ENCODE results near the gene BLTP3B. TPM values are rescaled to one million over a fixed set of nuclear protein-coding genes. Genes with fewer than 3 reads are reported as not detected.

Gene BLTP3B
- total RNA-seq, 1 donor: 55.7 TPM

- Histone ChIP-seq H3K4me3 (ENCODE audit: insufficient read depth, low read length) (no peak overlapping the region), H3K9me3 (ENCODE audit: low read depth, low read length) (no peaks in the 10 kb centered on the region), H3K36me3 (ENCODE audit: insufficient read depth, low read length) (no peaks in the 10 kb centered on the region), H3K27me3 (ENCODE audit: insufficient read depth, low read length) (no peaks in the 10 kb centered on the region), H2AFZ (ENCODE audit: low read length) (no peak overlapping the region), H3K4me1 (ENCODE audit: insufficient read depth, low read length) (peaks cover 24% of the 10 kb centered on the region), H3K4me2 (ENCODE audit: insufficient read depth, low read length) (peak overlapping the region; percentile 3), H3K27ac (ENCODE audit: low read depth, low read length) (peak overlapping the region; percentile 3), H3K79me2 (ENCODE audit: insufficient read depth, low read length) (peaks cover 93% of the 10 kb centered on the region), H4K20me1 (ENCODE audit: insufficient read depth, low read length) (peaks cover 13% of the 10 kb centered on the region)
- DNase-seq (ENCODE audit: insufficient read length, low spot score, missing footprints): no peak
- TF ChIP-seq CTCF (IDR thresholded peaks at IDR 0.05; ENCODE audit: extremely low read depth, low read depth, low read length): no peak
Observed at GRCh38 chr12:100123316-100124095, 19.2 kb downstream of the BLTP3B start.

DNA sequence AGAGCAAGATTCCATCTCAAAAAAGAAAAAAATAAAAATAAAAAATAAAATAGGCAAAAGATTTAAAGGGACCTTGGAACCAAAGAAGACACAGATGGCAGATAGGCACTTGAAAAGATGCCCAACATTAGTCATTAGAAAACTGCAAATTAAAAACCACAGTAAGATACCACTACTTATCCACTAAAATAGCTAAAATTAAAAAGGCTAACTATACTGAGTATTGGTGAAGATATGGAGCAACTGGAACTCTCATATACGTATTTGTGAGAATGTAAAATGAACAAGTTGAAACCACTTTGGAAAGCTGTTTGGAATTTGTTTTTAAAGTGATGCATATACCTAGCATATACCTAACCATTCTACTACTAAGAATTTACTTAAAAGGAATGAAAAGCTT is 22.3 kb downstream of the BLTP3B start:
- no peaks in the 10 kb centered on the region for H3K36me3 ChIP-seq (ENCODE audit: insufficient read depth, low read length)
- peaks cover 9% of the 10 kb centered on the region for H4K20me1 ChIP-seq (ENCODE audit: insufficient read depth, low read length)
- H3K27me3 ChIP-seq (ENCODE audit: insufficient read depth, low read length): no peaks in the 10 kb centered on the region
- H3K4me1 ChIP-seq (ENCODE audit: insufficient read depth, low read length): peaks cover 14% of the 10 kb centered on the region
- H3K79me2 ChIP-seq (ENCODE audit: insufficient read depth, low read length): peaks cover 95% of the 10 kb centered on the region
- no peaks in the 10 kb centered on the region for H3K9me3 ChIP-seq (ENCODE audit: low read depth, low read length)
- no peak for TF ChIP-seq CTCF (IDR thresholded peaks at IDR 0.05; ENCODE audit: extremely low read depth, low read depth, low read length)
- H3K4me2 ChIP-seq (ENCODE audit: insufficient read depth, low read length): no peak overlapping the region
- no peak overlapping the region for H2AFZ ChIP-seq (ENCODE audit: low read length)
- DNase-seq (ENCODE audit: insufficient read length, low spot score, missing footprints): no peak
- no peak overlapping the region for H3K27ac ChIP-seq (ENCODE audit: low read depth, low read length)
- no peak overlapping the region for H3K4me3 ChIP-seq (ENCODE audit: insufficient read depth, low read length)

- Histone ChIP-seq H3K4me1 (ENCODE audit: insufficient read depth, low read length) (no peaks in the 10 kb centered on the region), H3K4me2 (ENCODE audit: insufficient read depth, low read length) (no peak overlapping the region), H3K27ac (ENCODE audit: low read depth, low read length) (no peak overlapping the region), H3K9me3 (ENCODE audit: low read depth, low read length) (no peaks in the 10 kb centered on the region), H3K36me3 (ENCODE audit: insufficient read depth, low read length) (no peaks in the 10 kb centered on the region), H2AFZ (ENCODE audit: low read length) (no peak overlapping the region), H3K27me3 (ENCODE audit: insufficient read depth, low read length) (no peaks in the 10 kb centered on the region), H3K4me3 (ENCODE audit: insufficient read depth, low read length) (no peak overlapping the region), H3K79me2 (ENCODE audit: insufficient read depth, low read length) (peaks cover 96% of the 10 kb centered on the region), H4K20me1 (ENCODE audit: insufficient read depth, low read length) (peaks cover 11% of the 10 kb centered on the region)
- no peak for TF ChIP-seq CTCF (IDR thresholded peaks at IDR 0.05; ENCODE audit: extremely low read depth, low read depth, low read length)
- no peak for DNase-seq (ENCODE audit: insufficient read length, low spot score, missing footprints)
Observed at GRCh38 chr12:100115291-100115690, 27.4 kb downstream of the BLTP3B start.

DNA sequence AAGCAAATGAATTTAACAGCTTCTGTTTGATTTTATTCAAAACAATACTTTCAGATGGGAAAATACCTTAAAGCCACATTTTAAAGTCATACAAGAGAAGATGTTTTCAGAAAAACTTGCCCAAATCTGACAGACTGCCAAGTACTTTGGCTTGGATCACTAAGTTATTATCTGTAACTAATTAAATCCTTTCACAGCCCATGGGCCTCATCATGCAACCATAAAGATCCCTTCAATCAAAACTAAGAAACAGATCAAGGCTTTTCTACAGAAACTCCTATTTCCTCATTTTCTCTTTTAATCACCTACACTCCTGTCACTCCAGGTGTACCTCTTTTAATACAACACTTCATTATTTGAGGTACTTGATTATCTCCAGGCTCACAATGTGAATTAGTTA is 28.1 kb downstream of the BLTP3B start:
- Histone ChIP-seq H4K20me1 (ENCODE audit: insufficient read depth, low read length) (peaks cover 11% of the 10 kb centered on the region), H3K4me3 (ENCODE audit: insufficient read depth, low read length) (no peak overlapping the region), H2AFZ (ENCODE audit: low read length) (no peak overlapping the region), H3K79me2 (ENCODE audit: insufficient read depth, low read length) (peaks cover 95% of the 10 kb centered on the region), H3K9me3 (ENCODE audit: low read depth, low read length) (no peaks in the 10 kb centered on the region), H3K27me3 (ENCODE audit: insufficient read depth, low read length) (no peaks in the 10 kb centered on the region), H3K4me1 (ENCODE audit: insufficient read depth, low read length) (no peaks in the 10 kb centered on the region), H3K4me2 (ENCODE audit: insufficient read depth, low read length) (no peak overlapping the region), H3K27ac (ENCODE audit: low read depth, low read length) (no peak overlapping the region), H3K36me3 (ENCODE audit: insufficient read depth, low read length) (no peaks in the 10 kb centered on the region)
- no peak for DNase-seq (ENCODE audit: insufficient read length, low spot score, missing footprints)
- TF ChIP-seq CTCF (IDR thresholded peaks at IDR 0.05; ENCODE audit: extremely low read depth, low read depth, low read length): no peak
